K562 (cell line): ENCODE results near the gene SYT7. TPM values are rescaled to one million over a fixed set of nuclear protein-coding genes. Genes with fewer than 3 reads are reported as not detected.
A peak's percentile ranks its signal among the peaks of the same experiment; 100 is the strongest.

ENCODE experiments used
- ATAC-seq: fragments of 200-7000 bp; cut with Tn5 transposase; 3 replicates; pipeline ENCODE4 v1.9.1; 2020; ENCODE audit warnings: moderate library complexity
- BruUV-seq: library from RNA; stranded (reverse); fragments of 400-500 nt; replicated peaks from 2 replicates; lab custom pipeline; 2021; lab: Mats Ljungman, UMichigan
- CTCF ChIA-PET: fragments of 300-600 bp; formaldehyde crosslinking; extraction: SDS; loops from one replicate; lab custom pipeline; 2021; ENCODE audit warnings: low intra/inter-chr PET ratio; lab: Yijun Ruan, JAX
- POLR2A ChIA-PET: fragments of 300-600, 350-650 bp; sonication (Branson Sonifier 250); formaldehyde crosslinking; extraction: SDS; loops from one replicate; lab custom pipeline; 2021; ENCODE audit warnings: antibody characterized with exemption, inconsistent platforms; lab: Yijun Ruan, JAX
- DNase-seq, 4 experiments: peaks; one replicate each; pipeline versions ENCODE4 v3.0.0 to v3.0.0-alpha.2; 2011 to 2018; ENCODE audit warnings: low spot score in 3 of 4, mixed read lengths in 3 of 4; ENCODE audit errors: extremely low read depth in 1 of 4
- FAIRE-seq: peaks from 2 replicates; lab custom pipeline; 2011; peaks lifted over from hg19 to GRCh38; lab: Jason Lieb, UNC
- H2AFZ ChIP-seq: 2 replicates; pipeline ENCODE4 v1.6.0; 2011; ENCODE audit warnings: low read depth, low read length, control low read depth, inconsistent platforms
- H3K27ac ChIP-seq: fragments of 200-600 bp; 3 replicates; pipeline ENCODE4 v1.8.0; 2011; ENCODE audit warnings: low read depth, mild to moderate bottlenecking, control low read depth, inconsistent platforms, low read length, moderate library complexity, mixed read lengths; ENCODE audit errors: extremely low read depth
- H3K27me3 ChIP-seq, 2 experiments: fragments of 300-600 bp in 1 of 2; 2 replicates in 1 of 2; 3 replicates in 1 of 2; pipeline versions ENCODE4 v1.6.0 to v1.8.0; 2011; ENCODE audit warnings: inconsistent platforms in 2 of 2, low read length in 2 of 2, mild to moderate bottlenecking in 1 of 2, mixed read lengths in 1 of 2, moderate library complexity in 1 of 2; ENCODE audit not compliant: control insufficient read depth in 2 of 2, insufficient read depth in 2 of 2
- H3K36me3 ChIP-seq: fragments of 300-600 bp; 3 replicates; pipeline ENCODE4 v1.8.0; 2011; ENCODE audit warnings: mild to moderate bottlenecking, low read length, inconsistent platforms; ENCODE audit not compliant: control insufficient read depth, insufficient read depth
- H3K4me1 ChIP-seq, 2 experiments: fragments of 200-600 bp in 1 of 2; replicated peaks in 1 of 2; 2 replicates in 1 of 2; 3 replicates in 1 of 2; pipeline versions ENCODE4 v1.5.1 to v1.8.0; 2011; ENCODE audit warnings: inconsistent platforms in 2 of 2, low read length in 2 of 2, mild to moderate bottlenecking in 1 of 2, mixed read lengths in 1 of 2, moderate library complexity in 1 of 2; ENCODE audit not compliant: control insufficient read depth in 2 of 2, insufficient read depth in 2 of 2
- H3K4me2 ChIP-seq: 2 replicates; pipeline ENCODE4 v1.6.1; 2011; ENCODE audit warnings: low read length, control low read depth, inconsistent platforms, mixed read lengths; ENCODE audit not compliant: insufficient read depth
- H3K4me3 ChIP-seq: fragments of 200-600 bp; sonication (generic), shearing (Covaris generic); 2 replicates; pipeline ENCODE4 v1.5.1; 2016; ENCODE audit warnings: control low read depth, inconsistent platforms
- H3K79me2 ChIP-seq: fragments of 200-600 bp; 3 replicates; pipeline ENCODE4 v1.8.0; 2011; ENCODE audit warnings: low read length, inconsistent platforms; ENCODE audit not compliant: control insufficient read depth, insufficient read depth
- H3K9ac ChIP-seq, 2 experiments: 2 replicates each; pipeline versions ENCODE4 v1.6.0 to v1.6.1; 2011; ENCODE audit warnings: low read depth in 2 of 2, low read length in 2 of 2, control low read depth in 1 of 2, inconsistent platforms in 1 of 2, mild to moderate bottlenecking in 1 of 2, mixed read lengths in 1 of 2; ENCODE audit not compliant: insufficient read depth in 1 of 2
- H3K9me1 ChIP-seq: one replicate; pipeline ENCODE4 v1.6.0; 2011; ENCODE audit warnings: inconsistent platforms, mild to moderate bottlenecking, low read length, moderate library complexity; ENCODE audit not compliant: control insufficient read depth, insufficient read depth
- H3K9me3 ChIP-seq: replicated peaks from 2 replicates; pipeline ENCODE4 v1.5.1; 2011; ENCODE audit warnings: low read depth, low read length, inconsistent platforms; ENCODE audit not compliant: control insufficient read depth, insufficient read depth
- H4K20me1 ChIP-seq: replicated peaks from 2 replicates; pipeline ENCODE4 v1.6.1; 2011; ENCODE audit warnings: low read length, inconsistent platforms, mixed read lengths; ENCODE audit not compliant: control insufficient read depth, insufficient read depth
- BCOR ChIP-seq: fragments of 450-650 bp; IDR thresholded peaks from 2 replicates; pipeline ENCODE4 v1.6.1; 2016
- CBFB ChIP-seq: sonication (generic); formaldehyde crosslinking; IDR thresholded peaks from 2 replicates; pipeline ENCODE4 v1.4.0; 2020; ENCODE audit warnings: mild to moderate bottlenecking, missing genetic modification reagents
- CREB3 ChIP-seq: fragments of 450-650 bp; conservative IDR thresholded peaks from 2 replicates; pipeline ENCODE4 v1.6.1; 2016; ENCODE audit warnings: missing genetic modification characterization, low read depth, mild to moderate bottlenecking, missing compliant biosample characterization, moderate library complexity
- CSDE1 ChIP-seq, 2 experiments: fragments of 450-650 bp; IDR thresholded peaks; 2 replicates each; pipeline ENCODE4 v1.6.1; 2016; ENCODE audit warnings: mild to moderate bottlenecking in 1 of 2
- MXI1 ChIP-seq: IDR thresholded peaks from 2 replicates; pipeline ENCODE4 v1.6.1; 2011; ENCODE audit warnings: low read depth, mild to moderate bottlenecking, improper control_type of control experiment, low read length
- MYNN ChIP-seq, 2 experiments: sonication (generic); formaldehyde crosslinking in 1 of 2; IDR thresholded peaks; 2 replicates each; pipeline versions ENCODE4 v1.5.0 to v1.6.1; 2016 to 2020; ENCODE audit warnings: antibody characterized with exemption in 1 of 2, missing genetic modification reagents in 1 of 2
- NBN ChIP-seq: fragments of 450-650 bp; IDR thresholded peaks from 2 replicates; pipeline ENCODE4 v1.6.1; 2016; ENCODE audit warnings: low read depth, mild to moderate bottlenecking
- PHTF2 ChIP-seq: fragments of 250-450 bp; sonication (Bioruptor Pico); IDR thresholded peaks from 2 replicates; pipeline ENCODE4 v1.5.0; 2021; ENCODE audit warnings: mild to moderate bottlenecking
- RCOR1 ChIP-seq, 2 experiments: IDR thresholded peaks; 2 replicates each; pipeline ENCODE4 v1.6.1; 2012; ENCODE audit warnings: low read depth in 2 of 2, low read length in 2 of 2, borderline replicate concordance in 1 of 2, improper control_type of control experiment in 1 of 2
- RFX1 ChIP-seq: fragments of 450-650 bp; IDR thresholded peaks from 2 replicates; pipeline ENCODE4 v1.6.1; 2016; ENCODE audit warnings: mild to moderate bottlenecking, moderate library complexity
- SNRNP70 ChIP-seq: fragments of 200-400 bp; formaldehyde crosslinking; optimal IDR thresholded peaks from 2 replicates; pipeline ENCODE3; 2017; ENCODE audit warnings: low read depth, low read length
- TAL1 ChIP-seq: fragments of 450-650 bp; IDR thresholded peaks from 2 replicates; pipeline ENCODE4 v1.6.1; 2016; ENCODE audit warnings: mild to moderate bottlenecking
- TEAD2 ChIP-seq: fragments of 450-650 bp; IDR thresholded peaks from 2 replicates; pipeline ENCODE4 v1.6.1; 2016; ENCODE audit warnings: missing genetic modification characterization, control low read depth, missing compliant biosample characterization
- U2AF2 ChIP-seq: fragments of 200-400 bp; formaldehyde crosslinking; optimal IDR thresholded peaks from 2 replicates; pipeline ENCODE3; 2017; ENCODE audit warnings: low read depth, mild to moderate bottlenecking, low read length
- ZBTB8A ChIP-seq: fragments of 450-650 bp; IDR thresholded peaks from 2 replicates; pipeline ENCODE4 v1.6.1; 2018; ENCODE audit warnings: mild to moderate bottlenecking, moderate library complexity; ENCODE audit not compliant: partially characterized antibody
- ZNF140 ChIP-seq: fragments of 250-450 bp; sonication (Bioruptor Pico); IDR thresholded peaks from 2 replicates; pipeline ENCODE4 v1.8.0; 2021; ENCODE audit warnings: moderate library complexity, mild to moderate bottlenecking, inconsistent platforms
- ZNF436 ChIP-seq: fragments of 250-450, 450-650 bp; sonication (Bioruptor Pico); formaldehyde crosslinking; IDR thresholded peaks from 2 replicates; pipeline ENCODE4 v1.7.0; 2020; ENCODE audit warnings: mild to moderate bottlenecking
- ZNF639 ChIP-seq, 2 experiments: fragments of 200-800 bp in 1 of 2; sonication (Bioruptor generic) in 1 of 2; sonication (generic) in 1 of 2; formaldehyde crosslinking in 1 of 2; IDR thresholded peaks in 1 of 2; conservative IDR thresholded peaks in 1 of 2; 2 replicates each; pipeline versions ENCODE4 v1.5.0 to v1.6.1; 2016 to 2020; ENCODE audit warnings: missing compliant biosample characterization in 1 of 2, missing genetic modification characterization in 1 of 2, missing genetic modification reagents in 1 of 2
- WGBS: fragments of 100-300 bp; shearing (Covaris generic); methylation state at CpG from one replicate; pipeline ENCODE4 v1.1.6; 2016; ENCODE audit warnings: low coverage, mixed read lengths; ENCODE audit not compliant: insufficient coverage; ENCODE audit errors: missing lambda C conversion rate; 5-methylcytosine and 5-hydroxymethylcytosine counted together
- in situ Hi-C: fragments of 300-500 bp; cut with MboI; formaldehyde crosslinking; loops from 4 replicates; pipeline ENCODE4 v1.15.0; 2018; ENCODE audit warnings: inconsistent platforms, mixed read lengths
- intact Hi-C: fragments of 100-400 bp; cut with micrococcal nuclease; formaldehyde crosslinking; loops from 2 replicates; pipeline ENCODE4 v1.14.2; 2022
- polyA plus RNA-seq, 8 experiments: library from polyadenylated mRNA; depleted of rRNA in 4 of 8; stranded (reverse) in 5 of 8; unstranded in 3 of 8; fragments of >200 nt; fragmentation: Nextera tagmentation in 2 of 8; fragmentation: Illumina TruSeq in 1 of 8; extraction: Ambion mirVana in 2 of 8; extraction: Trizol in 1 of 8; gene quantifications; 2 replicates each; pipeline versions ENCODE4 v1.2.1 to v1.2.3, GENCODE V29; 2011 to 2014; ENCODE audit warnings: inconsistent platforms in 1 of 8, missing spikeins in 1 of 8
- total RNA-seq, 7 experiments: library from RNA; depleted of rRNA in 6 of 7; stranded (reverse); fragments of >200 nt in 6 of 7; fragmentation: Illumina TruSeq in 2 of 7; extraction: Trizol in 2 of 7; gene quantifications; 2 replicates each; pipeline versions ENCODE4 v1.2.1 to v1.2.3, GENCODE V29; 2011 to 2021; ENCODE audit warnings: low replicate concordance in 1 of 7

SYT7 gene
- total and polyA plus RNA-seq, 9 of the 15 experiments (the other 6 are each of a cell fraction or from before 2014, with no cell fraction given), result 0.01 to 0.51 (median 0.16) TPM; not detected in 1

- peak; percentile 43 for ATAC-seq
- in situ Hi-C loops, result no loop called here
- FAIRE-seq, result no peak
Observed at GRCh38 chr11:61480994-61481335, 99.9 kb downstream of the SYT7 start.

More at GRCh38 chr11:61480994-61481335, 99.9 kb downstream of the SYT7 start:
- ChIA-PET POLR2A (interaction anchor here (0.6 kb wide), 1 partner anchor 52 kb away, joined by 4 read pairs; no protein-coding TSS in a partner anchor), CTCF (interaction anchor here (1.2 kb wide), 1 partner anchor 51 kb away, joined by 5 read pairs; no protein-coding TSS in a partner anchor)
- H3K9me1 ChIP-seq, result no peaks in the 10 kb centered on the region
- H3K27ac ChIP-seq, result no peak overlapping the region
- 1% methylated on average over 7 of the region's 7 CpGs for WGBS
- H3K9me3 ChIP-seq, result no peaks in the 10 kb centered on the region
- peaks cover 28 to 56% of the 10 kb centered on the region in 2 experiments for H3K27me3 ChIP-seq
- H3K36me3 ChIP-seq, result no peaks in the 10 kb centered on the region
- no peaks in the 10 kb centered on the region for H3K79me2 ChIP-seq
- H2AFZ ChIP-seq, result no peak overlapping the region
- H3K4me1 ChIP-seq, result peaks cover 0 to 34% of the 10 kb centered on the region in 2 experiments; a peak in 2 of 5 replicates
- peaks cover 12% of the 10 kb centered on the region; the same call in 1 of the 2 replicates for H4K20me1 ChIP-seq
- TF ChIP-seq TEAD2 (tag) (no peak), ZNF639 (CRISPR knock-in tag; conservative IDR thresholded peaks at IDR 0.05 in 1 of 2, IDR thresholded peaks at IDR 0.05 in 1 of 2) (no peak), ZBTB8A (no peak), PHTF2 (no peak), RCOR1 (IDR thresholded peaks at IDR 0.05; ENCODE audit: borderline replicate concordance in 1 of 2, low read depth in 2 of 2, low read length in 2 of 2) (no peak), RFX1 (peak; percentile 93), ZNF436 (no peak), MYNN (IDR thresholded peaks at IDR 0.05) (peak; percentile 98), MYNN (CRISPR knock-in tag; IDR thresholded peaks at IDR 0.05) (no peak; the same call in 1 of the 2 replicates), CREB3 (no peak), TAL1 (no peak), ZNF140 (CRISPR knock-in tag) (no peak), NBN (no peak), SNRNP70 (no peak), U2AF2 (no peak), MXI1 (peak; percentile 73; the same call in 1 of the 2 replicates), BCOR (no peak), CBFB (CRISPR knock-in tag) (no peak), CSDE1 (IDR thresholded peaks at IDR 0.05) (peak in 1 of 2 experiments; percentile 65; a peak in 2 of 4 replicates)
- H3K4me2 ChIP-seq, result no peak overlapping the region
- H3K9ac ChIP-seq, result peak overlapping the region in 1 of 2 experiments; percentile 58; a peak in 1 of 4 replicates
- peak in 2 of 4 experiments; percentile 28 to 38 for DNase-seq
- no peak overlapping the region for H3K4me3 ChIP-seq
- intact Hi-C loops, result no loop called here
- no TSS peak for BruUV-seq
